Spleen (tissue), 7 donors: ENCODE results near the gene POMGNT2.

Experiments
- POLR2A ChIP-seq, 3 donors: fragments of 450-650 bp; IDR thresholded peaks; one replicate each; pipeline ENCODE4 v1.5.1; 2017; ENCODE audit warnings: antibody characterized with exemption in 3 of 3, mild to moderate bottlenecking in 1 of 3
- TF ChIP-seq, protein P1 (sequence below), 11 experiments: fragments of 200-600 bp in 7 of 11; fragments of 450-650 bp in 4 of 11; sonication (generic) in 4 of 11; IDR thresholded peaks in 8 of 11; conservative IDR thresholded peaks in 3 of 11; 1 replicate in 7 of 11; 2 replicates in 4 of 11; pipeline versions ENCODE4 v1.4.0 to v1.8.0; 2016 to 2021; ENCODE audit warnings: antibody characterized with exemption in 11 of 11, inconsistent platforms in 4 of 11, mild to moderate bottlenecking in 1 of 11
- donor health status: DM: no; HTN: no; CAD: no; lungs with moderate emphysema.
- donor health status: DM: no; HTN: no; CAD: no.
- donor health status: DM: no; HTN: no; CAD: no.

DNA sequence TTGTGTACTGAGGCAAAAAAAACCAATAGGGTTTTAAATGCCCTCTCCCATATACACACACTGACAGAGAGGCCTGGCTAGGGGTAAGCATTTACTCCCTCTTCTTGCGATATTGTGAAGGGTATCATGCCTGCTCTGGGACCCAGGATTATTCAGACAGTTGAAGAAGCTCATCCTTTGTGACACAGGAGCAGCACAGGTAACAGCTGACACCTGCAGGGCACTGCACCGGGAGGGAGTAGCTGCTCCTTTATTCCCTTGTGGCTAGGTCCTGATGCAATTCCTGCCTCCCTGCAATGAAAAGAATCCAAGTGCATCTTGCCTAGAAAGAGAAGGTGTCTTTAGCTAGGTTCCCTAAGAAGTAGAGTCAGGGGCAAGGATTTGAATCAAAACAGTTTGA is 23.4 kb downstream of the POMGNT2 start:
- TF ChIP-seq POLR2A (IDR thresholded peaks at IDR 0.05) = no peak
- TF ChIP-seq, protein P1, sequence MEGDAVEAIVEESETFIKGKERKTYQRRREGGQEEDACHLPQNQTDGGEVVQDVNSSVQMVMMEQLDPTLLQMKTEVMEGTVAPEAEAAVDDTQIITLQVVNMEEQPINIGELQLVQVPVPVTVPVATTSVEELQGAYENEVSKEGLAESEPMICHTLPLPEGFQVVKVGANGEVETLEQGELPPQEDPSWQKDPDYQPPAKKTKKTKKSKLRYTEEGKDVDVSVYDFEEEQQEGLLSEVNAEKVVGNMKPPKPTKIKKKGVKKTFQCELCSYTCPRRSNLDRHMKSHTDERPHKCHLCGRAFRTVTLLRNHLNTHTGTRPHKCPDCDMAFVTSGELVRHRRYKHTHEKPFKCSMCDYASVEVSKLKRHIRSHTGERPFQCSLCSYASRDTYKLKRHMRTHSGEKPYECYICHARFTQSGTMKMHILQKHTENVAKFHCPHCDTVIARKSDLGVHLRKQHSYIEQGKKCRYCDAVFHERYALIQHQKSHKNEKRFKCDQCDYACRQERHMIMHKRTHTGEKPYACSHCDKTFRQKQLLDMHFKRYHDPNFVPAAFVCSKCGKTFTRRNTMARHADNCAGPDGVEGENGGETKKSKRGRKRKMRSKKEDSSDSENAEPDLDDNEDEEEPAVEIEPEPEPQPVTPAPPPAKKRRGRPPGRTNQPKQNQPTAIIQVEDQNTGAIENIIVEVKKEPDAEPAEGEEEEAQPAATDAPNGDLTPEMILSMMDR (IDR thresholded peaks at IDR 0.05 in 8 of 11, conservative IDR thresholded peaks at IDR 0.05 in 3 of 11) = no peak
